ENCODE measurements around the gene PIK3CA.
"Not testable (repeated sequence)": the region's sequence is repeated elsewhere in the genome, so short reads cannot be mapped to it uniquely, and the experiment has no call there.

The PIK3CA gene

GRCh38 chr3:179190581-179190980 lies 42.4 kb downstream of the PIK3CA start:
- Histone ChIP-seq H3K9me3 (ENCODE audit: control insufficient read depth, low read length) (no peaks in the 10 kb centered on the region), H3K27me3 (ENCODE audit: control insufficient read depth, insufficient read depth, low read length, poor library complexity, severe bottlenecking) (no peaks in the 10 kb centered on the region), H3K27ac (ENCODE audit: insufficient read depth, low read depth, low read length, poor library complexity, severe bottlenecking) (no peak overlapping the region), H3K36me3 (ENCODE audit: control insufficient read depth, insufficient read depth, low read length) (no peaks in the 10 kb centered on the region), H3K4me3 (ENCODE audit: insufficient read depth, low read depth, low read length) (no peak overlapping the region), H3K4me1 (ENCODE audit: control insufficient read depth, insufficient read depth, low read length) (peaks cover 5% of the 10 kb centered on the region)
- 79 to 80% methylated on average over 5 to 6 of the region's 6 CpGs for WGBS, 2 experiments

GRCh38 chr3:179192542-179192941 lies 44.4 kb downstream of the PIK3CA start:
- Histone ChIP-seq H3K27ac (ENCODE audit: insufficient read depth, low read depth, low read length, poor library complexity, severe bottlenecking) (no peak overlapping the region), H3K4me3 (ENCODE audit: insufficient read depth, low read depth, low read length) (no peak overlapping the region), H3K9me3 (ENCODE audit: control insufficient read depth, low read length) (no peaks in the 10 kb centered on the region), H3K36me3 (ENCODE audit: control insufficient read depth, insufficient read depth, low read length) (no peaks in the 10 kb centered on the region), H3K4me1 (ENCODE audit: control insufficient read depth, insufficient read depth, low read length) (no peaks in the 10 kb centered on the region), H3K27me3 (ENCODE audit: control insufficient read depth, insufficient read depth, low read length, poor library complexity, severe bottlenecking) (no peaks in the 10 kb centered on the region)
- 94 to 100% methylated on average over 3 of the region's 3 CpGs for WGBS, 2 experiments

GRCh38 chr3:179194931-179195330 lies 46.8 kb downstream of the PIK3CA start:
- H3K9me3 ChIP-seq (ENCODE audit: control insufficient read depth, low read length) = no peaks in the 10 kb centered on the region
- no peaks in the 10 kb centered on the region for H3K4me1 ChIP-seq (ENCODE audit: control insufficient read depth, insufficient read depth, low read length)
- H3K27ac ChIP-seq (ENCODE audit: insufficient read depth, low read depth, low read length, poor library complexity, severe bottlenecking) = no peak overlapping the region
- H3K36me3 ChIP-seq (ENCODE audit: control insufficient read depth, insufficient read depth, low read length) = no peaks in the 10 kb centered on the region
- 77 to 80% methylated on average over 3 to 4 of the region's 4 CpGs for WGBS, 2 experiments
- no peaks in the 10 kb centered on the region for H3K27me3 ChIP-seq (ENCODE audit: control insufficient read depth, insufficient read depth, low read length, poor library complexity, severe bottlenecking)
- no peak overlapping the region for H3K4me3 ChIP-seq (ENCODE audit: insufficient read depth, low read depth, low read length)

DNA sequence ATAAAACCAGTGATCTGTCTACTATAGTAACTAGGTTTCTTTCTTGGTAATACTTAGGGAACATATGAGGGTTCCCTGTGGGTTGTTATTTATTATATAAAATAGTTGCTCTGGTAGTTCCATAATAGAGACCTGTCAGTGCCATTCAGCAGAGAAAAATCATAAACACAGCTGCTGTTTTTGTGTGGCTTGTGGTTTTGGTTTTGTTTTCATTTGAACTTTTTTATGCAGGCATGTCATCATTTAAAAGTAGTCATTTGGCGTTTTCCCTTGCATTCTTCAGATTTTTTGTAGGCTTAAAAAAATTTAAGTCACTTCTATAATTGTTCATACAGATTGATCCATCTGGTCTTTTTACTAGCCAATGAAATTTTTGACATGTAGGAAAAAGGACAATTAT lies 47.9 kb downstream of the PIK3CA start:
- Histone ChIP-seq H3K27ac (ENCODE audit: insufficient read depth, low read depth, low read length, poor library complexity, severe bottlenecking) (no peak overlapping the region), H3K36me3 (ENCODE audit: control insufficient read depth, insufficient read depth, low read length) (no peaks in the 10 kb centered on the region), H3K4me1 (ENCODE audit: control insufficient read depth, insufficient read depth, low read length) (no peaks in the 10 kb centered on the region), H3K4me3 (ENCODE audit: insufficient read depth, low read depth, low read length) (no peak overlapping the region), H3K9me3 (ENCODE audit: control insufficient read depth, low read length) (no peaks in the 10 kb centered on the region), H3K27me3 (ENCODE audit: control insufficient read depth, insufficient read depth, low read length, poor library complexity, severe bottlenecking) (no peaks in the 10 kb centered on the region)
- WGBS, 2 experiments = 100% methylated on average over 1 of the region's 1 CpG

DNA sequence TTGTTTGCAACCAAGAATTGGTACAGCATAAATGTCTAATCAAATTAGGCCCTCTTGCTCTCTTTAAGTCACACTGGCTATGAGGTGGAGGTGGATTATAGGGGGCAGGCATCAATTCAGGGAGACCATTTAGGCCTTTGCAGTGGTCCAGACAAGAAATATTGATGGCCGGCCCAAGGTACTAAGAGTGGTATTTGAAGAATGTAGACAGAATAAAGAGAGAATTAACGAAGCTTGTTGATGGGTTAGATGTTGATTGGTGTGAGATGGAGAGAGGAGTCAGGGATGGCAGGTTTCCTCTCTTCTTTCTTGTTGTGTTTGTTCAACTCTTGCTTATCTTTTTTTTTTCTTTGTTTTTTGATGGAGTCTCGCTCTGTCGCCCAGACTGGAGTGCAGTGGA lies 48.5 kb downstream of the PIK3CA start:
- no peaks in the 10 kb centered on the region for H3K27me3 ChIP-seq (ENCODE audit: control insufficient read depth, insufficient read depth, low read length, poor library complexity, severe bottlenecking)
- no peak overlapping the region for H3K4me3 ChIP-seq (ENCODE audit: insufficient read depth, low read depth, low read length)
- no peak overlapping the region for H3K27ac ChIP-seq (ENCODE audit: insufficient read depth, low read depth, low read length, poor library complexity, severe bottlenecking)
- H3K9me3 ChIP-seq (ENCODE audit: control insufficient read depth, low read length) = no peaks in the 10 kb centered on the region
- WGBS, 2 experiments = 88 to 92% methylated on average over 4 of the region's 4 CpGs
- no peaks in the 10 kb centered on the region for H3K4me1 ChIP-seq (ENCODE audit: control insufficient read depth, insufficient read depth, low read length)
- no peaks in the 10 kb centered on the region for H3K36me3 ChIP-seq (ENCODE audit: control insufficient read depth, insufficient read depth, low read length)

DNA sequence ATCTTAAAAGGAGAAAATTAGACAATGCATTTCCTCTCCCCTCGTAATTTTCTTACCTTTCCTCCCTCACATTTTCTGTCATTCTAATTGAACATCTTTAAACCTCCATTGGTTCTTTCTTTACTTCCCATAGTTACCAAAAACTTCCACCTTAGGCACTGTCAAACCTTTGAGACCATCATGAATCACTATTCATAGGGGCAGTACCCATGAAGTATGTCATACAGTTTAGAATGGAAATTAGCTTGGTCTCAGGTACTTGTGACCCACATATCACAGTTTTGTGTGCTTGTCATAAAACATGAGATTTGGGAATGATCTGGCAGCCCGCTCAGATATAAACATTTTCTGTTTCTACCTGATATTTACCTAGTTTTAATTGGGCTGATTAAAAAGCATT lies 52.6 kb downstream of the PIK3CA start:
- Histone ChIP-seq H3K4me1 (ENCODE audit: control insufficient read depth, insufficient read depth, low read length) (no peaks in the 10 kb centered on the region), H3K9me3 (ENCODE audit: control insufficient read depth, low read length) (no peaks in the 10 kb centered on the region), H3K36me3 (ENCODE audit: control insufficient read depth, insufficient read depth, low read length) (no peaks in the 10 kb centered on the region), H3K4me3 (ENCODE audit: insufficient read depth, low read depth, low read length) (no peak overlapping the region), H3K27ac (ENCODE audit: insufficient read depth, low read depth, low read length, poor library complexity, severe bottlenecking) (no peak overlapping the region), H3K27me3 (ENCODE audit: control insufficient read depth, insufficient read depth, low read length, poor library complexity, severe bottlenecking) (no peaks in the 10 kb centered on the region)
- 95 to 96% methylated on average over 1 to 2 of the region's 2 CpGs for WGBS, 2 experiments

GRCh38 chr3:179215550-179215949 lies 67.4 kb downstream of the PIK3CA start:
- not testable (repeated sequence) for H3K27me3 ChIP-seq (ENCODE audit: control insufficient read depth, insufficient read depth, low read length, poor library complexity, severe bottlenecking); H3K4me1 ChIP-seq (ENCODE audit: control insufficient read depth, insufficient read depth, low read length); H3K9me3 ChIP-seq (ENCODE audit: control insufficient read depth, low read length); H3K27ac ChIP-seq (ENCODE audit: insufficient read depth, low read depth, low read length, poor library complexity, severe bottlenecking); H3K4me3 ChIP-seq (ENCODE audit: insufficient read depth, low read depth, low read length); H3K36me3 ChIP-seq (ENCODE audit: control insufficient read depth, insufficient read depth, low read length)
- no CpG with 5 or more reads among the region's 1 CpG for WGBS, 2 experiments

DNA sequence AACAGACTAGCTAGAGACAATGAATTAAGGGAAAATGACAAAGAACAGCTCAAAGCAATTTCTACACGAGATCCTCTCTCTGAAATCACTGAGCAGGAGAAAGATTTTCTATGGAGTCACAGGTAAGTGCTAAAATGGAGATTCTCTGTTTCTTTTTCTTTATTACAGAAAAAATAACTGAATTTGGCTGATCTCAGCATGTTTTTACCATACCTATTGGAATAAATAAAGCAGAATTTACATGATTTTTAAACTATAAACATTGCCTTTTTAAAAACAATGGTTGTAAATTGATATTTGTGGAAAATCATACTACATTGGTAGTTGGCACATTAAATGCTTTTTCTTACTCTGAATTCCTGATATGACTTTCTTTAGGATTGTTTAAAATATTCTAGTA lies 70.1 kb downstream of the PIK3CA start:
- WGBS, 2 experiments = 100% methylated on average over 1 of the region's 1 CpG; no CpG with 5 or more reads in 1 of the 2 experiments
- not testable (repeated sequence) for H3K9me3 ChIP-seq (ENCODE audit: control insufficient read depth, low read length); H3K27ac ChIP-seq (ENCODE audit: insufficient read depth, low read depth, low read length, poor library complexity, severe bottlenecking); H3K4me3 ChIP-seq (ENCODE audit: insufficient read depth, low read depth, low read length); H3K4me1 ChIP-seq (ENCODE audit: control insufficient read depth, insufficient read depth, low read length); H3K27me3 ChIP-seq (ENCODE audit: control insufficient read depth, insufficient read depth, low read length, poor library complexity, severe bottlenecking); H3K36me3 ChIP-seq (ENCODE audit: control insufficient read depth, insufficient read depth, low read length)

GRCh38 chr3:179223548-179223947 lies 75.4 kb downstream of the PIK3CA start:
- Histone ChIP-seq H3K36me3 (ENCODE audit: control insufficient read depth, insufficient read depth, low read length) (no peaks in the 10 kb centered on the region), H3K4me3 (ENCODE audit: insufficient read depth, low read depth, low read length) (no peak overlapping the region), H3K27ac (ENCODE audit: insufficient read depth, low read depth, low read length, poor library complexity, severe bottlenecking) (no peak overlapping the region), H3K9me3 (ENCODE audit: control insufficient read depth, low read length) (no peaks in the 10 kb centered on the region), H3K4me1 (ENCODE audit: control insufficient read depth, insufficient read depth, low read length) (no peaks in the 10 kb centered on the region), H3K27me3 (ENCODE audit: control insufficient read depth, insufficient read depth, low read length, poor library complexity, severe bottlenecking) (no peaks in the 10 kb centered on the region)
- WGBS, 2 experiments = 67 to 89% methylated on average over 1 to 2 of the region's 2 CpGs

DNA sequence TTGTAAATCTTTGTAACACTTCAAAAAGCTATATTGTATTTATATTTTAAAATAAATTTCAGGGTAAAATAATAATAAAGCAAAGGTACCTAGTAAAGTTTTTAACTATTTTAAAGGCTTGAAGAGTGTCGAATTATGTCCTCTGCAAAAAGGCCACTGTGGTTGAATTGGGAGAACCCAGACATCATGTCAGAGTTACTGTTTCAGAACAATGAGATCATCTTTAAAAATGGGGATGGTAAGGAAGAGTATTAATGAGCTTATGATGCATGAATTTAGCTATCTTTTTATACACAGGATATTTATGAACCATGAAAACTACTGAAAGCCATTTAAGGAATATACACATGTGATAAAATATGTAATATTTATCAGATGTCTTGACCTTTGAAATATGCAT lies 76.4 kb downstream of the PIK3CA start:
- no peak overlapping the region for H3K27ac ChIP-seq (ENCODE audit: insufficient read depth, low read depth, low read length, poor library complexity, severe bottlenecking)
- no peaks in the 10 kb centered on the region for H3K27me3 ChIP-seq (ENCODE audit: control insufficient read depth, insufficient read depth, low read length, poor library complexity, severe bottlenecking)
- H3K36me3 ChIP-seq (ENCODE audit: control insufficient read depth, insufficient read depth, low read length) = no peaks in the 10 kb centered on the region
- no peak overlapping the region for H3K4me3 ChIP-seq (ENCODE audit: insufficient read depth, low read depth, low read length)
- 100% methylated on average over 1 of the region's 1 CpG for WGBS, 2 experiments
- no peaks in the 10 kb centered on the region for H3K9me3 ChIP-seq (ENCODE audit: control insufficient read depth, low read length)
- H3K4me1 ChIP-seq (ENCODE audit: control insufficient read depth, insufficient read depth, low read length) = no peaks in the 10 kb centered on the region

DNA sequence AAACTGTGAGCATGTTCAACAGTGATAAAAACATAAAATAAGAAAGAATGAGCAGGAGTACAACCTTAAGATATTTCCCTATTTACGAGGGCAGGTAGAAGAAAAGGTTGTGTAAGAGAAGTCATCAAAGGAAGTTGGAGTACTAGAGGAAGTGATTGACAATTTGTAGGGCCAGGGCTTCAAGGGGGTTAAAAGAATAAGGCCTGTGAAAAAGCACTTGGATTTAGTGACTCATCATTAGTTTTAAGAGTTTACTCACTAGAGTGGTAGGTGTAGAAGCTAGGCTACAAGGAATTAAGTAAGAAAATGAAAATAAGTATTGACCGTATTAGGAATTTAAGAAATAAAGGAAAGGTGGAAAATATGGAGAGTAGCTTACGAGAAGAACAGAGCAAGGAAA lies 79.2 kb downstream of the PIK3CA start:
- no peak overlapping the region for H3K27ac ChIP-seq (ENCODE audit: insufficient read depth, low read depth, low read length, poor library complexity, severe bottlenecking)
- 87 to 93% methylated on average over 3 of the region's 3 CpGs for WGBS, 2 experiments
- H3K27me3 ChIP-seq (ENCODE audit: control insufficient read depth, insufficient read depth, low read length, poor library complexity, severe bottlenecking) = no peaks in the 10 kb centered on the region
- H3K9me3 ChIP-seq (ENCODE audit: control insufficient read depth, low read length) = no peaks in the 10 kb centered on the region
- H3K36me3 ChIP-seq (ENCODE audit: control insufficient read depth, insufficient read depth, low read length) = peaks cover 6% of the 10 kb centered on the region
- no peak overlapping the region for H3K4me3 ChIP-seq (ENCODE audit: insufficient read depth, low read depth, low read length)
- no peaks in the 10 kb centered on the region for H3K4me1 ChIP-seq (ENCODE audit: control insufficient read depth, insufficient read depth, low read length)

Measured in ectodermal cell (in vitro differentiated cells).